ENCODE results near the gene CAPNS1.
"Not testable (repeated sequence)": the region's sequence is repeated elsewhere in the genome, so short reads cannot be mapped to it uniquely, and the experiment has no call there.

- not testable (repeated sequence) for TF ChIP-seq CTCF, POLR2A (IDR thresholded peaks at IDR 0.05)
Observed at GRCh38 chr19:36186722-36187121, 46.9 kb downstream of the CAPNS1 start.
